Stomach (tissue), 4 donors: ENCODE measurements around the gene PTPN7.

Source experiments
- CTCF ChIP-seq, 7 experiments: fragments of 450-650 bp in 4 of 7; fragments of 200-600 bp in 3 of 7; sonication (generic) in 3 of 7; IDR thresholded peaks; one replicate each; pipeline ENCODE4 v1.5.1; 2016 to 2019; ENCODE audit warnings: antibody characterized with exemption in 7 of 7, control low read depth in 2 of 7, mild to moderate bottlenecking in 1 of 7
- POLR2AphosphoS5 ChIP-seq, 3 donors: sonication (generic); formaldehyde crosslinking; IDR thresholded peaks; one replicate each; pipeline ENCODE4 v1.6.1; 2016; ENCODE audit warnings: antibody characterized with exemption in 3 of 3

GRCh38 chr1:202179828-202180750 lies 19.7 kb upstream of the PTPN7 start:
- no peak for TF ChIP-seq CTCF (IDR thresholded peaks at IDR 0.05)
- no peak for TF ChIP-seq POLR2AphosphoS5 (IDR thresholded peaks at IDR 0.05)
